SU-DHL-6 (cell line): ENCODE data around the gene THY1.

Experiments
- EZH2phosphoT487 ChIP-seq: fragments of 200-600 bp; sonication (generic), shearing (Covaris generic); conservative IDR thresholded peaks from 2 replicates; pipeline ENCODE4 v1.6.1; 2018; ENCODE audit warnings: mild to moderate bottlenecking, antibody characterized with exemption, low read length, moderate library complexity, mixed read lengths
- TF ChIP-seq, protein P1 (sequence below): fragments of 200-600 bp; sonication (generic); IDR thresholded peaks from one replicate; pipeline ENCODE4 v1.5.1; 2017; ENCODE audit warnings: antibody characterized with exemption, mild to moderate bottlenecking, low read length, moderate library complexity; ENCODE audit not compliant: insufficient read depth, poor library complexity, severe bottlenecking

DNA sequence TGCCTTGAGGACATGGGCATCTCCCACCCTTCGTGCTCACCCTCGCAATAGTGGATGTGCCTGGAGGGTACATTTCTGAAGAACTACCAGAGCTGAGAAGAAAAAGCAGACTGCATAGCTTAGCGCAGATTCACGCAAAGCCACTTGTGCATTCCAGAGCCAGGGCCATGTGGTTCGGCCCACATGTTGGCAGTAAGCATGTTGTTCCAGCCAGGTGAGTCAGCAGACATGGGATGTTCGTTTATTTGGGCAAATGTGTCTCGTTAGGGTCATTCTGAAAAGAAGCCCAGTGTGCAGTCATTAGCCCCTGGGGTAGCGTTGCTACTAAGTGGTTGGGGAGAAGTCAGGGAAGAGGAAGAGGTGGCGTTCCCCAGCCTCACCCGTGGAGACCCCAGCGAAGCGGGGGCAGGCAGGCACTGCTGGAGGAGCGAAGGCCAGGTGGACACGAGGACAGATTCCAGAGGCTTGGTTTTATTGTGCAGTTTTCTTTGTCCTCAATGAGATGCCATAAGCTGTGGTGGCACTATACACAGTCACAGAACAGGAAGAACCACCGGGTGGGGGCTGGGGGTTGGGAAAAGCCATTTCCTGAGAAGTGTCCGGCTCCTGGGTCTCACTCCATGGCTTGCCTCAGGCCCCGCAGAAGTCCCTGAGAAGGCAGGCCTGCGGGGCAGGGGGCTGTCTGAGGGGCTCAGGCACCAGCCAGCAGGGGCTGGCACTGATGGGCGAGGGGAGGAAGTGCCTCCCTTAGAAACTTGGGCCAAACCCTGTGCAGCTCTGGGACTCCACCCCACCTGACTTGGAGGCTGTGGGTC lies 5.0 kb downstream of the THY1 start:
- TF ChIP-seq, protein P1, sequence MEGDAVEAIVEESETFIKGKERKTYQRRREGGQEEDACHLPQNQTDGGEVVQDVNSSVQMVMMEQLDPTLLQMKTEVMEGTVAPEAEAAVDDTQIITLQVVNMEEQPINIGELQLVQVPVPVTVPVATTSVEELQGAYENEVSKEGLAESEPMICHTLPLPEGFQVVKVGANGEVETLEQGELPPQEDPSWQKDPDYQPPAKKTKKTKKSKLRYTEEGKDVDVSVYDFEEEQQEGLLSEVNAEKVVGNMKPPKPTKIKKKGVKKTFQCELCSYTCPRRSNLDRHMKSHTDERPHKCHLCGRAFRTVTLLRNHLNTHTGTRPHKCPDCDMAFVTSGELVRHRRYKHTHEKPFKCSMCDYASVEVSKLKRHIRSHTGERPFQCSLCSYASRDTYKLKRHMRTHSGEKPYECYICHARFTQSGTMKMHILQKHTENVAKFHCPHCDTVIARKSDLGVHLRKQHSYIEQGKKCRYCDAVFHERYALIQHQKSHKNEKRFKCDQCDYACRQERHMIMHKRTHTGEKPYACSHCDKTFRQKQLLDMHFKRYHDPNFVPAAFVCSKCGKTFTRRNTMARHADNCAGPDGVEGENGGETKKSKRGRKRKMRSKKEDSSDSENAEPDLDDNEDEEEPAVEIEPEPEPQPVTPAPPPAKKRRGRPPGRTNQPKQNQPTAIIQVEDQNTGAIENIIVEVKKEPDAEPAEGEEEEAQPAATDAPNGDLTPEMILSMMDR = no peak
- TF ChIP-seq EZH2phosphoT487 = no peak
